HCT116 (cell line): ENCODE results near the gene METTL3. TPM values are rescaled to one million over a fixed set of nuclear protein-coding genes. Genes with fewer than 3 reads are reported as not detected.

Source experiments
- ATAC-seq: fragments of 200-7000 bp; cut with Tn5 transposase; 2 replicates; pipeline ENCODE4 v1.9.1; 2020; ENCODE audit warnings: mild to moderate bottlenecking, moderate library complexity
- BruUV-seq: library from RNA; stranded (reverse); fragments of 400-500 nt; replicated peaks from 2 replicates; lab custom pipeline; 2021; lab: Mats Ljungman, UMichigan
- CTCF ChIA-PET: fragments of 300-600 bp; sonication (Branson Sonifier 250); formaldehyde crosslinking; loops from one replicate; lab custom pipeline; 2021; ENCODE audit warnings: antibody characterized with exemption; lab: Charles Lee
- POLR2A ChIA-PET: fragments of 300-600, 350-600 bp; sonication (Branson Sonifier 250); formaldehyde crosslinking; loops from one replicate; lab custom pipeline; 2021; ENCODE audit warnings: antibody characterized with exemption; lab: Charles Lee
- RAD21 ChIA-PET, 2 experiments: fragments of 300-600 bp; sonication (Branson Sonifier 250); formaldehyde crosslinking; loops; one replicate each; lab custom pipeline; 2023; ENCODE audit warnings: low total read pairs in 2 of 2; ENCODE audit not compliant: uncharacterized antibody in 2 of 2, unreplicated experiment in 2 of 2, low non-redundant PET in 1 of 2; lab: Charles Lee
- DNase-seq: peaks from one replicate; pipeline ENCODE4 v3.0.0-alpha.2; 2010; ENCODE audit warnings: low read depth, low spot score
- H2AFZ ChIP-seq: fragments of 200-600 bp; shearing (Covaris generic), sonication (generic); 2 replicates; pipeline ENCODE4 v1.6.1; 2017; ENCODE audit warnings: low read depth, mixed run types, mixed read lengths, antibody characterized with exemption, low read length; ENCODE audit not compliant: poor library complexity, severe bottlenecking
- H3K27ac ChIP-seq: 2 replicates; pipeline ENCODE4 v1.5.1; 2012; ENCODE audit warnings: low read depth, low read length
- H3K27me3 ChIP-seq: fragments of 200-600 bp; sonication (generic); 2 replicates; pipeline ENCODE4 v1.6.1; 2016; ENCODE audit warnings: mixed run types, low read length, mixed read lengths; ENCODE audit not compliant: insufficient read depth
- H3K36me3 ChIP-seq, 2 experiments: fragments of 200-500 bp in 1 of 2; fragments of 200-600 bp in 1 of 2; sonication (Bioruptor generic) in 1 of 2; sonication (generic) in 1 of 2; 2 replicates each; pipeline versions ENCODE4 v1.5.1 to v1.6.1; 2014 to 2016; ENCODE audit warnings: low read length in 2 of 2, inconsistent platforms in 1 of 2, mixed read lengths in 1 of 2, mixed run types in 1 of 2; ENCODE audit not compliant: insufficient read depth in 2 of 2, control insufficient read depth in 1 of 2
- H3K4me1 ChIP-seq, 2 experiments: fragments of 200-600 bp in 1 of 2; sonication (generic) in 1 of 2; 2 replicates each; pipeline versions ENCODE4 v1.5.1 to v1.6.1; 2012 to 2017; ENCODE audit warnings: low read length in 2 of 2, inconsistent platforms in 1 of 2, mild to moderate bottlenecking in 1 of 2, mixed read lengths in 1 of 2, mixed run types in 1 of 2, moderate library complexity in 1 of 2; ENCODE audit not compliant: insufficient read depth in 2 of 2, control insufficient read depth in 1 of 2
- H3K4me2 ChIP-seq: fragments of 200-600 bp; sonication (generic); 2 replicates; pipeline ENCODE4 v1.6.1; 2017; ENCODE audit warnings: mixed run types, low read length, mixed read lengths
- H3K4me3 ChIP-seq, 2 experiments: fragments of 200-600 bp in 1 of 2; sonication (generic) in 1 of 2; replicated peaks in 1 of 2; 2 replicates each; pipeline ENCODE4 v1.5.1; 2011 to 2016; ENCODE audit warnings: low read length in 2 of 2, control low read depth in 1 of 2, low read depth in 1 of 2, mild to moderate bottlenecking in 1 of 2, mixed read lengths in 1 of 2, mixed run types in 1 of 2
- H3K79me2 ChIP-seq: fragments of 200-600 bp; sonication (generic); 2 replicates; pipeline ENCODE4 v1.6.1; 2017; ENCODE audit warnings: mild to moderate bottlenecking, mixed run types, low read length, moderate library complexity, mixed read lengths; ENCODE audit not compliant: insufficient read depth
- H3K9ac ChIP-seq: fragments of 200-600 bp; sonication (generic); 2 replicates; pipeline ENCODE4 v1.6.1; 2016; ENCODE audit warnings: low read length, mixed read lengths
- H3K9me2 ChIP-seq: fragments of 200-600 bp; sonication (generic), shearing (Covaris generic); 2 replicates; pipeline ENCODE4 v1.6.1; 2017; ENCODE audit warnings: mixed run types, mild to moderate bottlenecking, moderate library complexity; ENCODE audit not compliant: insufficient read depth
- H3K9me3 ChIP-seq, 2 experiments: fragments of 200-500 bp in 1 of 2; fragments of 200-600 bp in 1 of 2; sonication (Bioruptor generic) in 1 of 2; sonication (generic) in 1 of 2; 2 replicates each; pipeline ENCODE4 v1.6.1; 2014 to 2017; ENCODE audit warnings: low read length in 2 of 2, mixed read lengths in 2 of 2, inconsistent platforms in 1 of 2, low read depth in 1 of 2, mild to moderate bottlenecking in 1 of 2, mixed run types in 1 of 2, moderate library complexity in 1 of 2; ENCODE audit not compliant: control insufficient read depth in 1 of 2, insufficient read depth in 1 of 2
- H4K20me1 ChIP-seq: fragments of 200-600 bp; sonication (generic), shearing (Covaris generic); 2 replicates; pipeline ENCODE4 v1.6.1; 2017; ENCODE audit warnings: mixed run types, mild to moderate bottlenecking, moderate library complexity; ENCODE audit not compliant: insufficient read depth
- CEBPB ChIP-seq: IDR thresholded peaks from 2 replicates; pipeline ENCODE4 v1.6.1; 2012; ENCODE audit warnings: low read depth
- EGR1 ChIP-seq: IDR thresholded peaks from 2 replicates; pipeline ENCODE4 v1.6.1; 2012; ENCODE audit warnings: low read depth
- ELF1 ChIP-seq: IDR thresholded peaks from 2 replicates; pipeline ENCODE4 v1.6.1; 2012; ENCODE audit warnings: low read depth, borderline replicate concordance
- EZH2 ChIP-seq: fragments of 200-600 bp; sonication (generic); IDR thresholded peaks from 2 replicates; pipeline ENCODE4 v1.6.1; 2017; ENCODE audit warnings: antibody characterized with exemption, mixed run types
- EZH2phosphoT487 ChIP-seq: fragments of 200-600 bp; IDR thresholded peaks from 2 replicates; pipeline ENCODE4 v1.6.1; 2018; ENCODE audit warnings: antibody characterized with exemption, borderline replicate concordance
- FOSL1 ChIP-seq: IDR thresholded peaks from 2 replicates; pipeline ENCODE4 v1.6.1; 2012; ENCODE audit warnings: low read depth
- POLR2AphosphoS5 ChIP-seq: IDR thresholded peaks from 2 replicates; pipeline ENCODE4 v1.6.1; 2011; ENCODE audit warnings: mild to moderate bottlenecking, low read depth, low read length, moderate library complexity
- RAD21 ChIP-seq: IDR thresholded peaks from 2 replicates; pipeline ENCODE4 v1.6.1; 2012; ENCODE audit warnings: low read depth, mild to moderate bottlenecking
- SIN3A ChIP-seq: IDR thresholded peaks from 2 replicates; pipeline ENCODE4 v1.6.1; 2012; ENCODE audit warnings: low read depth
- SP1 ChIP-seq: IDR thresholded peaks from 2 replicates; pipeline ENCODE4 v1.6.1; 2012; ENCODE audit warnings: low read depth
- TCF7L2 ChIP-seq: IDR thresholded peaks from 2 replicates; pipeline ENCODE4 v1.7.0; 2011; ENCODE audit warnings: borderline replicate concordance, inconsistent platforms; ENCODE audit not compliant: insufficient read depth, insufficient read length; ENCODE audit errors: extremely low read depth
- YY1 ChIP-seq: IDR thresholded peaks from 2 replicates; pipeline ENCODE4 v1.6.1; 2011; ENCODE audit warnings: low read length, low read depth, moderate library complexity, mild to moderate bottlenecking; ENCODE audit not compliant: insufficient replicate concordance; ENCODE audit errors: extremely low read depth
- ZBTB33 ChIP-seq: IDR thresholded peaks from 2 replicates; pipeline ENCODE4 v1.6.1; 2011; ENCODE audit warnings: mild to moderate bottlenecking, low read length, moderate library complexity; ENCODE audit not compliant: insufficient replicate concordance; ENCODE audit errors: extremely low read depth
- ZFX ChIP-seq: fragments of 450-650 bp; IDR thresholded peaks from 2 replicates; pipeline ENCODE4 v1.6.1; 2017
- ZNF274 ChIP-seq: fragments of 200-500 bp; sonication (Bioruptor generic); IDR thresholded peaks from 2 replicates; pipeline ENCODE4 v1.6.1; 2014; ENCODE audit warnings: mild to moderate bottlenecking, low read depth, low read length, inconsistent platforms
- intact Hi-C: fragments of 100-400 bp; cut with micrococcal nuclease; formaldehyde crosslinking; loops from 2 replicates; pipeline ENCODE4 v1.10.0; 2022
- total RNA-seq: library from RNA; stranded (reverse); gene quantifications from one replicate; pipeline ENCODE4 v1.2.1, GENCODE V29; 2021; ENCODE audit not compliant: unreplicated experiment
- TF ChIP-seq, protein P1 (sequence below): IDR thresholded peaks from 2 replicates; pipeline ENCODE4 v1.6.1; 2012

The METTL3 gene
- total RNA-seq, 1 experiment from 2014 or later = 62.3 TPM

DNA sequence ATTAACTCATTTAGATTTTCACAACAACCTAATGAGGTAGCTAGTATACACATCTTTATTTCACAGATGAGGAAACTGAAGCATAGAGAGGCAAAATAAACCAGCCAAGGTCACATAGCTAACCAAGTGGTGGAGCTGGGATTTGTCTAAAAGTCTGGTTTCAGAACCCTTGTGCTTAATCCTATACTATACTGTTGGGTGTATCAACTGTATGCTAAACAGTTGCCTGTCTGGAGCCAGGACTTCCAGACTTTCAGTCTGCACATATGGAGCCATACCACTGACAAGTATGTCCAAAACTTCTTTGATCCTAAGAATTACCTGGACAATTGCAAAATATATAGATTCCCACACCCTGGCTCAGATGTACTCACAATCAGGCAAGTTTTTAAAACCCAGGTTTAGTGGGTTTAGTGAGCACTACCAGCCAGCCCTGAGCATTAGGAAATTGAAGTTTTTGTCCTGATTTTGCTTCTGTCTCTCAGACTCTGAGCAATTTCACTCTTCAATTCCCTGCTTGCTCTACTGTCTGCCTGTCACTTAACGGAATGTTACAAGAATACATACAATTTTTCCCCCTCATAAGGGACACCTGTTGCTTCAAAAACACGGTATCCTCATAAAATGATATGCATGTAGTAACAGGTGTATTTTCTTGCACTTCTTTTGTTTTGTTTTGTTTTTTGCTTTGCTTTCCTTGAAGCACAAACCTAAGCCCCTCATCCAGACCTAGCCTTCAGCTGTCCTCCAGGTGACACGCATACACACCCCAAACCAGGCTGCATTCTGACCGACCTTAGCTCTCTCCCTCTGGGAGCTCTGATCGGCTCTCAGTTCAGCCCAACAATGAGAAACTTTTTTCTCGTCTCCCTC, 24.6 kb upstream of the METTL3 start:
- TF ChIP-seq FOSL1 (no peak), ZBTB33 (no peak), CEBPB (no peak), ZFX (no peak)
- intact Hi-C loops = no loop called here
- no peak overlapping the region for H3K9ac ChIP-seq

GRCh38 chr14:21534576-21534975, 23.4 kb upstream of the METTL3 start:
- Histone ChIP-seq H3K9me2 (no peaks in the 10 kb centered on the region), H3K4me2 (no peak overlapping the region), H2AFZ (no peak overlapping the region), H3K9me3 (no peaks in the 10 kb centered on the region), H4K20me1 (no peaks in the 10 kb centered on the region), H3K79me2 (no peaks in the 10 kb centered on the region), H3K36me3 (no peaks in the 10 kb centered on the region), H3K4me3 (no peak overlapping the region), H3K27me3 (peaks cover 24% of the 10 kb centered on the region; the same call in 1 of the 2 replicates), H3K4me1 (no peaks in the 10 kb centered on the region), H3K27ac (no peak overlapping the region), H3K9ac (no peak overlapping the region)
- intact Hi-C loops = no loop called here
- ATAC-seq = peak; percentile 70
- ChIA-PET POLR2A (no interaction called here), CTCF (no interaction called here), RAD21 (no interaction called here)
- BruUV-seq = no TSS peak
- DNase-seq = no peak
- TF ChIP-seq ZBTB33 (no peak), YY1 (no peak), SIN3A (no peak), POLR2AphosphoS5 (no peak), TCF7L2 (no peak), EGR1 (no peak), EZH2 (no peak), EZH2phosphoT487 (no peak), ZNF274 (no peak), ZFX (no peak), RAD21 (no peak), FOSL1 (no peak), SP1 (no peak), ELF1 (no peak)
- TF ChIP-seq, protein P1, sequence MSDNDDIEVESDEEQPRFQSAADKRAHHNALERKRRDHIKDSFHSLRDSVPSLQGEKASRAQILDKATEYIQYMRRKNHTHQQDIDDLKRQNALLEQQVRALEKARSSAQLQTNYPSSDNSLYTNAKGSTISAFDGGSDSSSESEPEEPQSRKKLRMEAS = no peak

More for the DNA sequence above, 24.6 kb upstream of the METTL3 start:
- H3K9me3 ChIP-seq = no peaks in the 10 kb centered on the region
- no peak overlapping the region for H2AFZ ChIP-seq
- no peaks in the 10 kb centered on the region for H4K20me1 ChIP-seq
- no TSS peak for BruUV-seq
- peaks cover 24% of the 10 kb centered on the region; the same call in 1 of the 2 replicates for H3K27me3 ChIP-seq
- ChIA-PET RAD21 (no interaction called here), POLR2A (no interaction called here), CTCF (no interaction called here)
- H3K4me3 ChIP-seq = no peak overlapping the region
- no peaks in the 10 kb centered on the region for H3K36me3 ChIP-seq
- no peak overlapping the region for H3K27ac ChIP-seq
- ATAC-seq (no peak), DNase-seq (no peak)
- H3K9me2 ChIP-seq = no peaks in the 10 kb centered on the region
- no peaks in the 10 kb centered on the region for H3K4me1 ChIP-seq
- H3K79me2 ChIP-seq = no peaks in the 10 kb centered on the region
- H3K4me2 ChIP-seq = no peak overlapping the region
